IPS-18a (cell line): ENCODE results near the gene CASK.
A peak's percentile ranks its signal among the peaks of the same experiment; 100 is the strongest.

Experiments used
- H3K27ac ChIP-seq: one replicate; pipeline ENCODE4 v1.5.1; 2013; ENCODE audit warnings: low read length
- H3K27me3 ChIP-seq: one replicate; pipeline ENCODE4 v1.6.1; 2013; ENCODE audit warnings: mild to moderate bottlenecking, low read length; ENCODE audit not compliant: control insufficient read depth, insufficient read depth
- H3K36me3 ChIP-seq: one replicate; pipeline ENCODE4 v1.6.1; 2013; ENCODE audit warnings: low read depth, low read length; ENCODE audit not compliant: control insufficient read depth
- H3K4me1 ChIP-seq: one replicate; pipeline ENCODE4 v1.6.1; 2013; ENCODE audit warnings: low read depth, low read length; ENCODE audit not compliant: control insufficient read depth
- H3K4me3 ChIP-seq: one replicate; pipeline ENCODE4 v1.5.1; 2013; ENCODE audit warnings: low read length
- H3K9ac ChIP-seq: one replicate; pipeline ENCODE4 v1.6.1; 2013; ENCODE audit warnings: mild to moderate bottlenecking, low read length, moderate library complexity
- H3K9me3 ChIP-seq: one replicate; pipeline ENCODE4 v1.6.1; 2013; ENCODE audit warnings: low read depth, low read length; ENCODE audit not compliant: control insufficient read depth

Gene CASK, protein sequence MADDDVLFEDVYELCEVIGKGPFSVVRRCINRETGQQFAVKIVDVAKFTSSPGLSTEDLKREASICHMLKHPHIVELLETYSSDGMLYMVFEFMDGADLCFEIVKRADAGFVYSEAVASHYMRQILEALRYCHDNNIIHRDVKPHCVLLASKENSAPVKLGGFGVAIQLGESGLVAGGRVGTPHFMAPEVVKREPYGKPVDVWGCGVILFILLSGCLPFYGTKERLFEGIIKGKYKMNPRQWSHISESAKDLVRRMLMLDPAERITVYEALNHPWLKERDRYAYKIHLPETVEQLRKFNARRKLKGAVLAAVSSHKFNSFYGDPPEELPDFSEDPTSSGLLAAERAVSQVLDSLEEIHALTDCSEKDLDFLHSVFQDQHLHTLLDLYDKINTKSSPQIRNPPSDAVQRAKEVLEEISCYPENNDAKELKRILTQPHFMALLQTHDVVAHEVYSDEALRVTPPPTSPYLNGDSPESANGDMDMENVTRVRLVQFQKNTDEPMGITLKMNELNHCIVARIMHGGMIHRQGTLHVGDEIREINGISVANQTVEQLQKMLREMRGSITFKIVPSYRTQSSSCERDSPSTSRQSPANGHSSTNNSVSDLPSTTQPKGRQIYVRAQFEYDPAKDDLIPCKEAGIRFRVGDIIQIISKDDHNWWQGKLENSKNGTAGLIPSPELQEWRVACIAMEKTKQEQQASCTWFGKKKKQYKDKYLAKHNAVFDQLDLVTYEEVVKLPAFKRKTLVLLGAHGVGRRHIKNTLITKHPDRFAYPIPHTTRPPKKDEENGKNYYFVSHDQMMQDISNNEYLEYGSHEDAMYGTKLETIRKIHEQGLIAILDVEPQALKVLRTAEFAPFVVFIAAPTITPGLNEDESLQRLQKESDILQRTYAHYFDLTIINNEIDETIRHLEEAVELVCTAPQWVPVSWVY

DNA sequence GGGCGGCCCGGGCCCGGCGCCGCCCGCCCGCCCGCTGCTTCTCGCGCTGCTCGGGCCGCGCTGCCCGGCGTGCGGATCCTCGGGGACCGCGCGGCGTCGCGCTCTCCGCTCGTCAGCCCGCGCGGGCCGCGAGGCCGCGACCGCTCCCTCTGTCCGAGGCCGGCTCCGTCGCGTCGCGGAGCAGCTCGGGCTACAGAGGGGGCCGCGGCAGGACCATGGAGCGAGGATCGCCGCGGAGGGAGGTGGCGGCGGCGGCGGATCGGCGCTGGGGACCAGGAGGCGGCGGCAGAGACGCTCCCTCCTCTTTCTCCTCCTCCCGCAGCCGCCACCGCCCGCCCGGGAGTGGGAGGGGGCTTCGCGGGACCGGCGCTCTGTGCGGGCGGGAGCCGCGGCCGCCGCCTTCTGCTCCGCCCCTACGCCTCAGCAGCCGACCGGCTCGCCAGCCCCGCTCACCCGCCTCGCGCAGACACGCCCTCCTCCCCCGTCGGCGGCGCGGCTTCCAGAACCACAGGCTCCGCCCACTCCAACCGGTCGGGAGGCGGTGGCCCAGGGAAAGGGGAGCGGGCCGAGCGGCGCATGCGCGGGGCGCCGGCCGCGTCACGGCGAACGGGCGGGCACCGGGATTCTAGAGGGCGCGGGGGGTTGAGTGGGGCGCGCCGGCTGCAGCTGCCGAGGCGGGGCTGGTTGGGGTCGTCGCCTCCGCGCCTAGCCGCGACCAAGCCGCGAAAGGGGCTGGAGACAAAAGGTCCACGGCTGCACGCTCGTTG, at the start of gene CASK:
Gene CASK, minus strand, starts transcription at position 344 of the 767 bp plus-strand sequence. CDS start 566 bp downstream, outside the sequence.
- Histone ChIP-seq H3K27ac (no peak within 1 kb of the TSS), H3K4me1 (peaks cover 3% of the 10 kb centered on the region), H3K4me3 (peak within 1 kb of the TSS; percentile 79), H3K27me3 (no peaks in the 10 kb centered on the region), H3K9me3 (peaks cover 14% of the 10 kb centered on the region), H3K36me3 (no peaks in the 10 kb centered on the region), H3K9ac (peak within 1 kb of the TSS; percentile 69)

DNA sequence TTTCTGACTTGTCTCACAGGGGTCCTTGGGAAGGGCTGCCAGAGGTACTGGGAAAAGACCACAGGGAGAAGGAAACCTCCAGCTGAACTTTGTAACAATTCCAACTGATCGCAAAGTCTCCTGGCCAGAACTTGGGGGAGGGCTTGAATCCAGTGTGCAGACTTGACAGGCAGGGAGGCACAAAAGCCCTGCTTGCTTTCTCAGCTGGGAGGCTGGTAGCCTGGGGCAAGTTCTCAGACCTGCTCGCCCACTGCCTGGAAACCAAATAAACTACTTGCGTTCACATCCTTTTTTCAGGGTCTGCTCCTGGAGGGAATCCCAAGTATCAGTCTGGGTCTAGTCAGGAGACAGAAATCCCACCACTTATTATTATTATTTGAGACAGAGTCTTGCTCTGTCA, 48.0 kb upstream of the CASK start:
- no peaks in the 10 kb centered on the region for H3K36me3 ChIP-seq
- H3K27ac ChIP-seq, result no peak overlapping the region
- no peaks in the 10 kb centered on the region for H3K4me1 ChIP-seq
- no peaks in the 10 kb centered on the region for H3K27me3 ChIP-seq
- H3K4me3 ChIP-seq, result no peak overlapping the region
- H3K9ac ChIP-seq, result no peak overlapping the region
- no peaks in the 10 kb centered on the region for H3K9me3 ChIP-seq

DNA sequence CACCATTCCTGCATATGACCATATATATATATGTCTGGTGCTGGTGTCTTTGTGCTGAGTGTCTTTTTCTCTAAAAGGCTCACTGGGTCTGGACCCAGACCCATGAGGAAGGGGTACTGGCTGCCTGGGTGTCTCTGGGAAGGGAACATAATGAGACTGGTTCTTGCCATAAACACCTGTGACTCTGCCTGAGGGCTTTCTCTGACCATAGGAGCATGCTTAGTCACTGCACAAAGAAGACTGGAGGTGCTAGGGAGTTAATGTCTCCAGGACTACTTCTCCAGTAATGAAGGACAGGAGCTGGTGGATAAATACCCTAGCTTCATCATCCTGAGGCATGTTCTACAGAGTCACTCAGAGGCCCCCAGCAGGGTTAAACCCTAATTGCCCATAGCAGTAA, 47.1 kb upstream of the CASK start:
- Histone ChIP-seq H3K9ac (no peak overlapping the region), H3K9me3 (peaks cover 7% of the 10 kb centered on the region), H3K36me3 (no peaks in the 10 kb centered on the region), H3K4me1 (no peaks in the 10 kb centered on the region), H3K27me3 (no peaks in the 10 kb centered on the region), H3K4me3 (no peak overlapping the region), H3K27ac (no peak overlapping the region)

DNA sequence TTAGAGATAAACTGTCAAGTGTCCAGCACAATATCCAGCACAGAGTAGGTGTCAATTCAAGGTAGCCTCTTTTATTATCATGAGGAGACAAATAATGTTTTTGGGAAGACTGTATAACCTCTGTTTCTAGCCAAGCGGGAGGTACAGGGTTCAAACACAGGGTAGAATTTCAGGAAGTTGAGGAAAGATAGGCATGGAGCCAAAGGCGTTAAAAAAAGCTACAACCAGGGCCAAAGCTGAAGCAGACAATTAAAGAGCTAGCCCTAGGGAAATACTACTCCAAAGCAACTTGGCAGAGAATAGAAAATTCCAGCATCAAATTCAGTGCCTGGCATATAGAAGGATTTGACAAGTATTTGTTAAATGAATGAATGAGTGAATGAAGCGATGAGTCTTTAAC, 40.0 kb upstream of the CASK start:
- Histone ChIP-seq H3K4me1 (no peaks in the 10 kb centered on the region), H3K9me3 (peaks cover 16% of the 10 kb centered on the region), H3K36me3 (no peaks in the 10 kb centered on the region), H3K9ac (no peak overlapping the region), H3K27me3 (no peaks in the 10 kb centered on the region), H3K4me3 (no peak overlapping the region), H3K27ac (no peak overlapping the region)

DNA sequence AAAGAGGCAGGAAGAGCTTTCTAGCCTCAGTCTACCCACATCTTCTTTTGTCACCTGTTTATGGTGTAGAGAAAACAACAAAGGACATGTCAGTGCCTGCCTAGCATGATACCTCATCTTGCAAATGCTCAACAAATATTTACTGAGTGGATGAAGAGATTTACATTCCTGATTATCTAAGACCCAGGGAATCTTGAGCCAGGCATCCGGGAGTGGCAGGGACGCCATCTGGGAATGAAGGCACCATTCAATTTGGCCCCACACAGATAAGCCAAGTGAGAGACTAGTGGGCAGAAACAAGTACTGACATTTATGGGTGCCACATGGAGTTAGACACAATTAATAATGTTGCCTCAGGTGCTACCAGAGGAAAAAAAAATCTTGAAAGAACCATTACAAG, 36.8 kb upstream of the CASK start:
- Histone ChIP-seq H3K9me3 (peaks cover 20% of the 10 kb centered on the region), H3K27me3 (no peaks in the 10 kb centered on the region)

DNA sequence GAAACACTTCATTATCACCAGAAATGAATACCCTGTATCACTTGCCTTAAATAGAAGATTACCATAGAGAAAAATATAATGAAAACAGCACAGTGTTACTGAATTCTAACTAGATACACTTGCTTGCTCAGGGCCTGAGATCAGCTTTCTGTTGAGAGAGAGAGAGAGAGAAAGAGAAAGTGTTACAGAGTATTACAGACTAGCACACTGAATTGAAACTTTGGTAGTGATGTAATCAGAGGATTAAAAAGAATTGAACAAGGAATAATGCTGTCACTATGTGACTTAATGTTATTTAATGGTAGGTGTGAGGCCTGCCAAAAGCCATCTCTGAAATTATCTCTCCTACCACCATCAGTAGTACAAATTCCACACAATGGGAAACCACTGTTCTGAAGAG, 35.5 kb upstream of the CASK start:
- no peaks in the 10 kb centered on the region for H3K27me3 ChIP-seq
- no peak overlapping the region for H3K9ac ChIP-seq
- H3K27ac ChIP-seq, result no peak overlapping the region
- H3K4me3 ChIP-seq, result no peak overlapping the region
- no peaks in the 10 kb centered on the region for H3K4me1 ChIP-seq
- no peaks in the 10 kb centered on the region for H3K36me3 ChIP-seq
- H3K9me3 ChIP-seq, result peaks cover 19% of the 10 kb centered on the region

More for the DNA sequence above, 36.8 kb upstream of the CASK start:
- no peak overlapping the region for H3K4me3 ChIP-seq
- H3K4me1 ChIP-seq, result no peaks in the 10 kb centered on the region
- H3K9ac ChIP-seq, result no peak overlapping the region
- H3K27ac ChIP-seq, result no peak overlapping the region
- no peaks in the 10 kb centered on the region for H3K36me3 ChIP-seq

DNA sequence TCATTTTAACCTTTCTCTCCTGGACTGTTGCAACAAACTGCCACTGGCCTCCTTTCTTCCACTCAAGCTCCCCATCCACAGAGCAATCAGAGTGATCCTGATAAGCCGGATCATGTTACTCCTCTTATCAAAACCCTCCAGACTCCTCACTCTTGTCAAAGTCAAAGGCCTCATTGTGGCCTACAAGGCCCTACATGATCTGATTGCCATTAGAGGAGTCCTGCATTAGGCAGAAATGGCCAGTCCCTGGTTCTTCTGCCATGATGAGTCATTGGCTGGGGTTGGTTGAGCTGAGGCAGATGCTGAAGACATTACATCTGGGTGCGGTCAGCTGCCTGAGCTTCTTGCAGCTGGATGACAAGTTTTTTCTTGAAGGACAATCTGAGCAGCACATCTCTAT, 32.7 kb upstream of the CASK start:
- H3K27ac ChIP-seq, result no peak overlapping the region
- no peak overlapping the region for H3K4me3 ChIP-seq
- peaks cover 16% of the 10 kb centered on the region for H3K9me3 ChIP-seq
- H3K9ac ChIP-seq, result no peak overlapping the region
- no peaks in the 10 kb centered on the region for H3K36me3 ChIP-seq
- H3K27me3 ChIP-seq, result no peaks in the 10 kb centered on the region
- no peaks in the 10 kb centered on the region for H3K4me1 ChIP-seq

DNA sequence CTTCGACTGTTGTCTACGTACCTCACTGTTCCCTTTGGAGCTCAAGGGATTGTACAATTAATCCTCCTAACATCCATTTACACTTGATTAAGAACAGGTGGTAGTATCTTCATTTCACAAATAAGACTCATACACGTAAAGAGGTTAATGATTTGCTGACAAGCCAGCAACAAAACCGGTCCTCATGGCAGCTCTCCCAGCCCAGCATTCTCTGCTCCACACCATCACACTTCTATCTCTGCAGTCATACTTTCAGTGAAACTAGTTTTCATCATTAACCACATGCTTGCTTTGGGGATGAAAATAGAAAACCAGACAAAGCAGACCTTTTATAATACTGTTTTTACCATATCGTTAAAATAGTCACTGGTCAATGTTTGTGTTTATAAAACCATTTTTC, 28.7 kb upstream of the CASK start:
- Histone ChIP-seq H3K36me3 (no peaks in the 10 kb centered on the region), H3K9ac (no peak overlapping the region), H3K4me1 (peaks cover 2% of the 10 kb centered on the region), H3K4me3 (no peak overlapping the region), H3K9me3 (peaks cover 15% of the 10 kb centered on the region), H3K27me3 (no peaks in the 10 kb centered on the region), H3K27ac (no peak overlapping the region)

DNA sequence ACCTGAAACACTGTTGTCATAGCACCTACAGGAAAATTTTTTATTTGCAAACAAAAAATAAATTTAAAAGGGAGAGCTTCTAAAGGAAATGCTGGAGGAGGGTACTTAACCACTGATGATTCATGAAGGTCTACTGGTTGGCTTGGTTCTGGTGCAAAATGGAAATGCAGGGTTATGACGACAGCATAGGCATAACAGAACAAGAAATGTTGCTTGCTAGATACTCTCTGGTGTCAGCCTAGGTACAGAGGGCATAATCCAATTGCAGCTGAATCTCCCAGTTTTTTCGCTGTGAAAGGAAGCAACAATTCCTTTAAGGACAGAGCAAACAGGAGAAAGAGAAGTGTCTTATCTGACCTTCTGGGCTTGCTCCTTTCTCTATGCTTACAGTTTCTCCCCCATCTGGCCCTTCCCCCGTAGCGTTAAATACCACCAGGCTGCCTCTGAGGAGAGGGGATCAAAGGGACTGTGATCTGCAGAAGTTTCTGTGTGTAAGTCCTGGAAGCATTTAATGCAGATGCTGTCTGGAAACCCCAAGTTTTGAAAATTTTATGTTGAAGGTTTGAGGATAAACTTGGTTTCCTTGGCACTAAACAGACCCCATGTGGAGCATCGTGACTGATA, 23.7 kb upstream of the CASK start:
- no peaks in the 10 kb centered on the region for H3K9me3 ChIP-seq
- H3K9ac ChIP-seq, result no peak overlapping the region
- no peaks in the 10 kb centered on the region for H3K27me3 ChIP-seq
- H3K36me3 ChIP-seq, result no peaks in the 10 kb centered on the region
- no peak overlapping the region for H3K4me3 ChIP-seq
- no peak overlapping the region for H3K27ac ChIP-seq
- peaks cover 18% of the 10 kb centered on the region for H3K4me1 ChIP-seq

DNA sequence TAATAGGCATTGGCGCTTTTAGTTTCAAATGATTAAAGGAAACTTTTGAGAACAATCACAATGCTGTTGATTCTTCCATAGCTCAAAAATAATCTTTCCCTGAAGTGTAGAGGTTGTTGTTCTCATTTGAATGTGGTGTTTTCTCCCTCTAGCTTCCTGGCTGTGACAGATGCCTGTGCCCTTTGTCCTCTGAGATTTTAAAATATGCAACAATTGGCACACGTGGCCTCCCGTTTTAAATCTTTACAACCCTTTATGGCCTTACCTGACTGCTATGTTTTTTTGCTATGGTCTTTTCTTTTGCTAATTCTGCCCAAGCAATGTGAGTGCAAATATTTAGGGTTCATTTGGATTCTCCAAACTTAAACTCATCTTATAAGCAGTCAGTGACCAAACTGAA, 22.9 kb upstream of the CASK start:
- Histone ChIP-seq H3K27me3 (no peaks in the 10 kb centered on the region), H3K4me1 (peaks cover 18% of the 10 kb centered on the region), H3K9ac (peak overlapping the region; percentile 12), H3K36me3 (no peaks in the 10 kb centered on the region), H3K27ac (no peak overlapping the region), H3K9me3 (no peaks in the 10 kb centered on the region), H3K4me3 (no peak overlapping the region)

DNA sequence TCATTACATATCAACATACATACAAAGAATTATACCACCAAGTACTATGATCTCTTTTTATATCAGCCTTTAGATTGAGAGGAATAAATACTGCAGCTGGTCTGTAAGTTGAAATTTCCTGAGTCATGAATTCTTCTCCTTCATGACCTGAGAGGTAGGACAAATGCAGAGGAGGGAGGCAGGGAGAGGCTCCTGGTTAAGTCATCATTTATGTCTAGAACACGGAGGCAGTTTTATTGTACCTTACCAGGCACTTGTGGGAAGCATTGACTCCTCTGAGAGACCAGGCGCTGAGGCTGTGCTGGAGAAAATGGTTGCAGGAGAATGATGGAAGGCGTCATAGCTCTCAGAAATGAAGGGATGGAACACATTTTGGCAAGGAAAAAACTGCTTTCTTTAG, 12.5 kb upstream of the CASK start:
- no peak overlapping the region for H3K27ac ChIP-seq
- H3K36me3 ChIP-seq, result no peaks in the 10 kb centered on the region
- no peaks in the 10 kb centered on the region for H3K4me1 ChIP-seq
- peaks cover 8% of the 10 kb centered on the region for H3K9me3 ChIP-seq
- no peaks in the 10 kb centered on the region for H3K27me3 ChIP-seq
- no peak overlapping the region for H3K4me3 ChIP-seq
- no peak overlapping the region for H3K9ac ChIP-seq
